ENCODE results near the gene DBN1. TPM values are rescaled to one million over a fixed set of nuclear protein-coding genes. Genes with fewer than 3 reads are reported as not detected.

The DBN1 gene
- polyA plus RNA-seq, 1 experiment, result 164 TPM

GRCh38 chr5:177503351-177504085, 30.1 kb upstream of the DBN1 start:
- Histone ChIP-seq H3K4me3 (ENCODE audit: low read depth, low read length) (no peak overlapping the region), H3K27ac (ENCODE audit: low read depth, low read length) (no peak overlapping the region), H3K27me3 (ENCODE audit: control insufficient read depth, insufficient read depth, low read length) (no peaks in the 10 kb centered on the region), H3K9me3 (ENCODE audit: control insufficient read depth, insufficient read depth, low read length) (no peaks in the 10 kb centered on the region)
- CTCF ChIA-PET, result interaction anchor here (1.4 to 4.0 kb wide), 2 partner anchors 12 to 113 kb away, joined by 7 to 40 read pairs; partner anchors contain the start of gene DDX41
- POLR2A ChIA-PET, result interaction anchor here (1.4 kb wide), 1 partner anchor 8 kb away, joined by 3 read pairs; no protein-coding TSS in a partner anchor
- TF ChIP-seq CTCF (IDR thresholded peaks at IDR 0.05; ENCODE audit: low read depth, low read length), result no peak
- no peak for DNase-seq (ENCODE audit: low read depth, low spot score)

GRCh38 chr5:177502886-177503285, 29.5 kb upstream of the DBN1 start:
- no peak for DNase-seq (ENCODE audit: low read depth, low spot score)
- ChIA-PET CTCF (interaction anchor here (2.8 to 4.0 kb wide), 3 partner anchors 12 to 113 kb away, joined by 25 to 40 read pairs (median 35); partner anchors contain the start of gene DDX41), POLR2A (no interaction called here)
- no peaks in the 10 kb centered on the region for H3K9me3 ChIP-seq (ENCODE audit: control insufficient read depth, insufficient read depth, low read length)
- H3K27me3 ChIP-seq (ENCODE audit: control insufficient read depth, insufficient read depth, low read length), result no peaks in the 10 kb centered on the region
- TF ChIP-seq CTCF (IDR thresholded peaks at IDR 0.05; ENCODE audit: low read depth, low read length), result no peak
- no peak overlapping the region for H3K4me3 ChIP-seq (ENCODE audit: low read depth, low read length)
- no peak overlapping the region for H3K27ac ChIP-seq (ENCODE audit: low read depth, low read length)

- Histone ChIP-seq H3K4me3 (ENCODE audit: low read depth, low read length) (no peak overlapping the region), H3K27ac (ENCODE audit: low read depth, low read length) (no peak overlapping the region), H3K9me3 (ENCODE audit: control insufficient read depth, insufficient read depth, low read length) (no peaks in the 10 kb centered on the region), H3K27me3 (ENCODE audit: control insufficient read depth, insufficient read depth, low read length) (no peaks in the 10 kb centered on the region)
- no peak for DNase-seq (ENCODE audit: low read depth, low spot score)
- ChIA-PET CTCF (interaction anchor here (0.5 to 4.0 kb wide), 24 partner anchors 9 to 192 kb away, joined by 3 to 40 read pairs (median 8); partner anchors contain the start of genes DDX41 and LMAN2), POLR2A (interaction anchor here (1.4 kb wide), 1 partner anchor 13 kb away, joined by 3 read pairs; no protein-coding TSS in a partner anchor)
- TF ChIP-seq CTCF (IDR thresholded peaks at IDR 0.05; ENCODE audit: low read depth, low read length), result no peak
These were observed 28.6 kb upstream of the DBN1 start for GRCh38 chr5:177501874-177502678.

GRCh38 chr5:177500685-177501522, 27.5 kb upstream of the DBN1 start:
- no peaks in the 10 kb centered on the region; the same call in 1 of the 2 replicates for H3K9me3 ChIP-seq (ENCODE audit: control insufficient read depth, insufficient read depth, low read length)
- POLR2A ChIA-PET, result interaction anchor here (0.8 to 1.4 kb wide), 4 partner anchors 15 to 45 kb away, joined by 3 to 4 read pairs (median 4); no protein-coding TSS in a partner anchor
- peak; percentile 95 for TF ChIP-seq CTCF (IDR thresholded peaks at IDR 0.05; ENCODE audit: low read depth, low read length)
- no peak overlapping the region for H3K4me3 ChIP-seq (ENCODE audit: low read depth, low read length)
- peak overlapping the region; percentile 67 for H3K27ac ChIP-seq (ENCODE audit: low read depth, low read length)
- CTCF ChIA-PET, result interaction anchor here (0.6 to 4.0 kb wide), 29 partner anchors 8 to 191 kb away, joined by 3 to 40 read pairs (median 7); partner anchors contain the start of genes DDX41 and LMAN2
- no peak for DNase-seq (ENCODE audit: low read depth, low spot score)
- no peaks in the 10 kb centered on the region for H3K27me3 ChIP-seq (ENCODE audit: control insufficient read depth, insufficient read depth, low read length)
